Measurements from ENCODE around the gene SIGLEC6.
"Not testable (repeated sequence)": the region's sequence is repeated elsewhere in the genome, so short reads cannot be mapped to it uniquely, and the experiment has no call there.

Gene SIGLEC6

GRCh38 chr19:51508059-51508733, 23.3 kb downstream of the SIGLEC6 start:
- DNase-seq = peak; percentile 93

- DNase-seq = no peak
Measured at GRCh38 chr19:51507640-51508058, 23.8 kb downstream of the SIGLEC6 start.

- DNase-seq = no peak
Measured at GRCh38 chr19:51507192-51507591, 24.3 kb downstream of the SIGLEC6 start.

GRCh38 chr19:51505904-51506303, 25.6 kb downstream of the SIGLEC6 start:
- DNase-seq = no peak

GRCh38 chr19:51503896-51504295, 27.6 kb downstream of the SIGLEC6 start:
- no peak for DNase-seq

- DNase-seq = no peak
Measured at GRCh38 chr19:51503286-51503817, 28.1 kb downstream of the SIGLEC6 start.

GRCh38 chr19:51501594-51502263, 29.7 kb downstream of the SIGLEC6 start, which contains the start of gene SIGLEC12:
Gene SIGLEC12, minus strand, starts transcription at chr19:51501800. Its CDS starts 67 bp downstream, at chr19:51501733.
- no peak for DNase-seq

GRCh38 chr19:51500931-51501330, 30.5 kb downstream of the SIGLEC6 start:
- DNase-seq = not testable (repeated sequence)

GRCh38 chr19:51497666-51498065, 33.8 kb downstream of the SIGLEC6 start:
- DNase-seq = no peak

- no peak for DNase-seq
Measured at GRCh38 chr19:51493776-51494175, 37.7 kb downstream of the SIGLEC6 start.

GRCh38 chr19:51491586-51491985, 39.9 kb downstream of the SIGLEC6 start:
- DNase-seq = no peak

- no peak for DNase-seq
Measured at GRCh38 chr19:51490676-51491075, 40.8 kb downstream of the SIGLEC6 start.

- DNase-seq = no peak
Measured at GRCh38 chr19:51489113-51489512, 42.4 kb downstream of the SIGLEC6 start.

GRCh38 chr19:51488491-51488890, 43.0 kb downstream of the SIGLEC6 start:
- DNase-seq = no peak

- DNase-seq = no peak
Measured at GRCh38 chr19:51485960-51486660, 45.4 kb downstream of the SIGLEC6 start.

GRCh38 chr19:51480590-51480989, 50.9 kb downstream of the SIGLEC6 start:
- peak; percentile 47 for DNase-seq

- no peak for DNase-seq
Measured at GRCh38 chr19:51479531-51480331, 51.7 kb downstream of the SIGLEC6 start.

- no peak for DNase-seq
Measured at GRCh38 chr19:51478381-51479234, 52.9 kb downstream of the SIGLEC6 start, which contains the start of gene CEACAM18. Gene CEACAM18, plus strand, starts transcription at chr19:51478539.

GRCh38 chr19:51477344-51477743, 54.1 kb downstream of the SIGLEC6 start:
- no peak for DNase-seq

- no peak for DNase-seq
Measured at GRCh38 chr19:51476164-51476563, 55.3 kb downstream of the SIGLEC6 start.

GRCh38 chr19:51473009-51473707, 58.3 kb downstream of the SIGLEC6 start:
- DNase-seq = peak; percentile 90
